PC-3 (cell line): ENCODE results near the gene CTNNA3. TPM values are rescaled to one million over a fixed set of nuclear protein-coding genes. Genes with fewer than 3 reads are reported as not detected.

Experiments used
- ATAC-seq: fragments of 200-7000 bp; cut with Tn5 transposase; 2 replicates; pipeline ENCODE4 v1.9.1; 2020; ENCODE audit warnings: mild to moderate bottlenecking, moderate library complexity
- BruUV-seq: library from RNA; stranded (reverse); fragments of 400-500 nt; replicated peaks from 2 replicates; lab custom pipeline; 2021; lab: Mats Ljungman, UMichigan
- CTCF ChIA-PET: fragments of 300-600 bp; sonication (Branson Sonifier 250); formaldehyde crosslinking; loops from one replicate; lab custom pipeline; 2022; ENCODE audit warnings: antibody characterized with exemption; lab: Charles Lee
- POLR2A ChIA-PET: fragments of 300-600 bp; sonication (Branson Sonifier 250); formaldehyde crosslinking; loops from one replicate; lab custom pipeline; 2022; ENCODE audit warnings: antibody characterized with exemption; ENCODE audit not compliant: unreplicated experiment; lab: Charles Lee
- DNase-seq: peaks from one replicate; pipeline ENCODE4 v3.0.0-alpha.2; 2015
- H2AFZ ChIP-seq: fragments of 300-600 bp; sonication (generic); 2 replicates; pipeline ENCODE4 v1.6.0; 2016; ENCODE audit warnings: antibody characterized with exemption, low read length
- H3F3A ChIP-seq: fragments of 300-600 bp; sonication (generic); one replicate; pipeline ENCODE4 v1.6.0; 2017; ENCODE audit warnings: antibody characterized with exemption, low read length, control low read depth, mild to moderate bottlenecking; ENCODE audit not compliant: unreplicated experiment
- H3K27ac ChIP-seq: fragments of 300-600 bp; sonication (generic); 2 replicates; pipeline ENCODE4 v1.5.1; 2016; ENCODE audit warnings: mild to moderate bottlenecking, low read length
- H3K27me3 ChIP-seq: fragments of 300-600 bp; sonication (generic); 2 replicates; pipeline ENCODE4 v1.6.1; 2016; ENCODE audit warnings: low read length, mixed read lengths
- H3K36me3 ChIP-seq: fragments of 300-600 bp; sonication (generic); 2 replicates; pipeline ENCODE4 v1.6.1; 2016; ENCODE audit warnings: low read depth, mixed run types, low read length, mixed read lengths
- H3K4me1 ChIP-seq: fragments of 300-600 bp; sonication (generic); 2 replicates; pipeline ENCODE4 v1.5.1; 2016; ENCODE audit warnings: low read length; ENCODE audit not compliant: insufficient read depth
- H3K4me2 ChIP-seq: fragments of 300-600 bp; sonication (generic); 2 replicates; pipeline ENCODE4 v1.6.0; 2016; ENCODE audit warnings: low read length
- H3K4me3 ChIP-seq: fragments of 300-600 bp; sonication (generic); 2 replicates; pipeline ENCODE4 v1.5.1; 2016; ENCODE audit warnings: mild to moderate bottlenecking, low read length, mixed read lengths
- H3K79me2 ChIP-seq: fragments of 300-600 bp; sonication (generic); 2 replicates; pipeline ENCODE4 v1.6.1; 2017; ENCODE audit warnings: low read length, mixed read lengths
- H3K9ac ChIP-seq: fragments of 300-600 bp; sonication (generic); 2 replicates; pipeline ENCODE4 v1.6.0; 2016; ENCODE audit warnings: mild to moderate bottlenecking, low read length
- H3K9me2 ChIP-seq: fragments of 300-600 bp; sonication (generic); replicated peaks from 2 replicates; pipeline ENCODE4 v1.6.1; 2016; ENCODE audit warnings: mixed run types, low read length, mixed read lengths
- H3K9me3 ChIP-seq: fragments of 300-600 bp; sonication (generic); 2 replicates; pipeline ENCODE4 v1.6.1; 2016; ENCODE audit warnings: low read length, mixed read lengths
- H4K20me1 ChIP-seq: fragments of 300-600 bp; sonication (generic); 2 replicates; pipeline ENCODE4 v1.6.1; 2016; ENCODE audit warnings: low read length, mixed read lengths
- CTCF ChIP-seq: fragments of 300-600 bp; sonication (generic); conservative IDR thresholded peaks from 2 replicates; pipeline ENCODE4 v1.5.1; 2017; ENCODE audit warnings: antibody characterized with exemption, low read depth, mild to moderate bottlenecking, low read length
- EZH2 ChIP-seq: fragments of 300-600 bp; sonication (generic); IDR thresholded peaks from one replicate; pipeline ENCODE4 v1.6.1; 2017; ENCODE audit warnings: antibody characterized with exemption, mild to moderate bottlenecking, low read length; ENCODE audit not compliant: unreplicated experiment
- EZH2phosphoT487 ChIP-seq: fragments of 300-600 bp; sonication (generic); IDR thresholded peaks from 2 replicates; pipeline ENCODE4 v1.6.1; 2018; ENCODE audit warnings: mild to moderate bottlenecking, antibody characterized with exemption, low read length, borderline replicate concordance
- intact Hi-C: fragments of 100-400 bp; cut with micrococcal nuclease; formaldehyde crosslinking; loops from 2 replicates; pipeline ENCODE4 v1.9.0; 2023
- total RNA-seq: library from RNA; depleted of rRNA; stranded (reverse); fragments of >200 nt; gene quantifications from 2 replicates; pipeline ENCODE4 v1.2.3, GENCODE V29; 2014

The CTNNA3 gene
- total RNA-seq, 1 experiment from 2014 or later, result 1.9 TPM

- Histone ChIP-seq H3K4me1 (peaks cover 10% of the 10 kb centered on the region), H3K36me3 (no peaks in the 10 kb centered on the region), H3K4me2 (no peak overlapping the region), H3K9me3 (no peaks in the 10 kb centered on the region), H3K4me3 (no peak overlapping the region), H3K9ac (no peak overlapping the region), H3K27me3 (no peaks in the 10 kb centered on the region), H3K79me2 (no peaks in the 10 kb centered on the region), H2AFZ (no peak overlapping the region), H3F3A (no peaks in the 10 kb centered on the region), H3K27ac (no peak overlapping the region), H4K20me1 (no peaks in the 10 kb centered on the region), H3K9me2 (no peaks in the 10 kb centered on the region)
- peak; percentile 66 for ATAC-seq
- TF ChIP-seq CTCF (no peak), EZH2phosphoT487 (no peak), EZH2 (no peak)
- no TSS peak for BruUV-seq
- intact Hi-C loops, result no loop called here
- ChIA-PET CTCF (no interaction called here), POLR2A (no interaction called here)
- peak; percentile 35 for DNase-seq
Measured at GRCh38 chr10:67487199-67487598, 208.8 kb downstream of the CTNNA3 start.

GRCh38 chr10:67477868-67478267, 218.1 kb downstream of the CTNNA3 start:
- Histone ChIP-seq H3K4me2 (no peak overlapping the region), H4K20me1 (no peaks in the 10 kb centered on the region), H3K9ac (no peak overlapping the region), H3K9me3 (peaks cover 25% of the 10 kb centered on the region), H3F3A (no peaks in the 10 kb centered on the region), H3K27me3 (no peaks in the 10 kb centered on the region), H3K27ac (no peak overlapping the region), H3K79me2 (no peaks in the 10 kb centered on the region), H2AFZ (no peak overlapping the region), H3K9me2 (no peaks in the 10 kb centered on the region), H3K4me3 (no peak overlapping the region), H3K4me1 (no peaks in the 10 kb centered on the region), H3K36me3 (no peaks in the 10 kb centered on the region)
- BruUV-seq, result no TSS peak
- no peak for DNase-seq
- ChIA-PET CTCF (no interaction called here), POLR2A (no interaction called here)
- TF ChIP-seq EZH2 (no peak), CTCF (no peak), EZH2phosphoT487 (no peak)
- no peak for ATAC-seq
- intact Hi-C loops, result no loop called here

GRCh38 chr10:67476201-67476600, 219.8 kb downstream of the CTNNA3 start:
- POLR2A ChIA-PET, result no interaction called here
- Histone ChIP-seq H3K36me3 (no peaks in the 10 kb centered on the region), H3K4me3 (no peak overlapping the region), H3K9me2 (no peaks in the 10 kb centered on the region), H3K9ac (no peak overlapping the region), H3K79me2 (no peaks in the 10 kb centered on the region), H3K27me3 (0 out of 2 replicates have a peak, but pooled peaks cover 3% of the 10 kb centered on the region), H2AFZ (no peak overlapping the region), H4K20me1 (no peaks in the 10 kb centered on the region), H3F3A (no peaks in the 10 kb centered on the region), H3K9me3 (peaks cover 23% of the 10 kb centered on the region), H3K4me2 (no peak overlapping the region), H3K4me1 (no peaks in the 10 kb centered on the region), H3K27ac (no peak overlapping the region)
- intact Hi-C loops, result loop anchor here (1.0 kb wide), 1 partner anchor 45 kb away; no protein-coding TSS in a partner anchor
- DNase-seq (peak; percentile 63), ATAC-seq (peak; percentile 68)
- BruUV-seq, result no TSS peak
- TF ChIP-seq EZH2, result no peak
- peak; percentile 79 for TF ChIP-seq CTCF
- no peak for TF ChIP-seq EZH2phosphoT487
- CTCF ChIA-PET, result no interaction called here
